GM12801 (cell line): Measurements from ENCODE around the gene ASB11.

Experiments
- TF ChIP-seq, protein P1 (sequence below): IDR thresholded peaks from one replicate; pipeline ENCODE4 v1.5.1; 2011; ENCODE audit warnings: control low read depth; ENCODE audit not compliant: insufficient read length; ENCODE audit errors: extremely low read depth

ASB11 gene

GRCh38 chrX:15277604-15278003 lies 37.8 kb downstream of the ASB11 start:
- TF ChIP-seq, protein P1, sequence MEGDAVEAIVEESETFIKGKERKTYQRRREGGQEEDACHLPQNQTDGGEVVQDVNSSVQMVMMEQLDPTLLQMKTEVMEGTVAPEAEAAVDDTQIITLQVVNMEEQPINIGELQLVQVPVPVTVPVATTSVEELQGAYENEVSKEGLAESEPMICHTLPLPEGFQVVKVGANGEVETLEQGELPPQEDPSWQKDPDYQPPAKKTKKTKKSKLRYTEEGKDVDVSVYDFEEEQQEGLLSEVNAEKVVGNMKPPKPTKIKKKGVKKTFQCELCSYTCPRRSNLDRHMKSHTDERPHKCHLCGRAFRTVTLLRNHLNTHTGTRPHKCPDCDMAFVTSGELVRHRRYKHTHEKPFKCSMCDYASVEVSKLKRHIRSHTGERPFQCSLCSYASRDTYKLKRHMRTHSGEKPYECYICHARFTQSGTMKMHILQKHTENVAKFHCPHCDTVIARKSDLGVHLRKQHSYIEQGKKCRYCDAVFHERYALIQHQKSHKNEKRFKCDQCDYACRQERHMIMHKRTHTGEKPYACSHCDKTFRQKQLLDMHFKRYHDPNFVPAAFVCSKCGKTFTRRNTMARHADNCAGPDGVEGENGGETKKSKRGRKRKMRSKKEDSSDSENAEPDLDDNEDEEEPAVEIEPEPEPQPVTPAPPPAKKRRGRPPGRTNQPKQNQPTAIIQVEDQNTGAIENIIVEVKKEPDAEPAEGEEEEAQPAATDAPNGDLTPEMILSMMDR = no peak

DNA sequence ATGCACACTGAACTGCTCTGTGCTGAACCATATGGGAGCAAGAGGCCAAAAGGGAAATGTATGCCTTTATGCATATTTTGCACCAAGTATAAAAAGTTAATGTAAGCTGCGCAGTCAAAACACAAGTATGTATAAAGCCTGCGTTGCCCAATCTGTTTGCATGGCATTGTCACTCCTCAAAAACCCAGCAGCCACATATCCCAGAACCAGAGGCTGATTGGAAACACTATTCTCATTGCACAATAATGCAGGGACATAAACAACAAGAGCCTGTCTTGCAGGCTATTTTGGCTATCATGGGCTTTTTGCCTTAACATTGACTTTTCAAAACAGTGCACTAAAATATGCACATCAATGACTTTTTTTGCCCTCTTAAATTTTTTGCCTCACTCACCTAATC lies 40.5 kb downstream of the ASB11 start:
- TF ChIP-seq, protein P1 = no peak

GRCh38 chrX:15271757-15272156 lies 43.7 kb downstream of the ASB11 start:
- TF ChIP-seq, protein P1 = no peak

DNA sequence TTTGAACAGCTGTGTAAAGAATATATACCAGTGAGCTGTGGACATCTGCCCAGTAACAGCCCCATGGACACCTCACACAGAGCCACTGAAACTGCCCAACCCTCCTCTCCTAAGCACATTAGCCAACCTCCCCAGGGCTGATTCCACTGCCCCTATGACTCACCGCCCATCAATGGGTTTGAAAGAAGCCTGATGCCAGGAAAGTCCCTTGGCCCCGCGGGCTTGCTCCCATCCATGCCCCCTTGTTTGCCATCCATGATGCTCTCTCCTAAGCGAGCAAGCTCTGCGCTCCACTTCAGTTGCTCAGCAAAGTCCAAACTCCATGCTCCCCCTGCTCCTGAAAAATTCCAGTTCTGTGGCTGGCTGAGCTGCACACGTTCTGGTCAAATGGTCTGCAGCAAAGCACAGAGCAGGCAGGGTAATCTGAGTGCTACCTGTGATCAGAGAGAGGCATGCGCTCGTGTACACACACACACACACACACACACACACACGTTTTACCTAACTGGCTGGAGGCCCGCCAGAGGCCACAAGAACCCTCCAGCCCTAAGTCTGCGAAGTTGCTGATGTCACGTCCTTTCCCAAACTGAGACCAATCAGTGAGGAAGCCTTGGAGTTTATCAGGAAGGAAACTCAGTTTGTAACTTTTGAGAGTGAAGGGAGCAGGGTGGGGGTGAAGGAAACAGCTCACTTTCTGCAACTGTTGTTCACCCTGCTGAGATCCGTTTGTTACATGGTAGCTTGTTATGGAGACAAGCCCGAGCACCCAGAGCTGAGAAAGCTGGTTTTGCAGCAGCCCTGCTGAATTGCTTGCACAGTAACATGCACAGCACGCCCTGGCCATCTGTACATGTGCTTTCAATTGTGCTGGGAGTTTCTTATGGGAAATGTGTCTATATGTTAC lies 45.6 kb downstream of the ASB11 start, which contains the start of gene ASB9:
Gene ASB9, minus strand, starts transcription at position 466 of the 904 bp plus-strand sequence. Its CDS starts 209 bp downstream, at position 257.
- TF ChIP-seq, protein P1 = no peak

GRCh38 chrX:15269120-15269519 lies 46.3 kb downstream of the ASB11 start:
- TF ChIP-seq, protein P1 = no peak

GRCh38 chrX:15254852-15255251 lies 60.6 kb downstream of the ASB11 start:
- TF ChIP-seq, protein P1 = no peak

GRCh38 chrX:15245896-15246295 lies 69.5 kb downstream of the ASB11 start:
- TF ChIP-seq, protein P1 = no peak
